DND-41 (cell line): ENCODE data around the gene SETD1A.

Experiments
- ATAC-seq: fragments of 200-7000 bp; cut with Tn5 transposase; 3 replicates; pipeline ENCODE4 v1.9.1; 2021; ENCODE audit warnings: low read depth; ENCODE audit not compliant: insufficient read depth
- DNase-seq: peaks from one replicate; pipeline ENCODE4 v3.0.0-alpha.2; 2020
- H2AFZ ChIP-seq: 2 replicates; pipeline ENCODE4 v1.6.0; 2012; ENCODE audit warnings: low read depth, low read length
- H3K27ac ChIP-seq: 2 replicates; pipeline ENCODE4 v1.5.1; 2012; ENCODE audit warnings: low read length, inconsistent platforms
- H3K27me3 ChIP-seq: fragments of 200-600 bp; sonication (generic); 2 replicates; pipeline ENCODE4 v1.6.0; 2012; ENCODE audit warnings: low read length, mild to moderate bottlenecking, inconsistent platforms; ENCODE audit not compliant: insufficient read depth, poor library complexity
- H3K36me3 ChIP-seq: 2 replicates; pipeline ENCODE4 v1.5.1; 2012; ENCODE audit warnings: low read length, inconsistent platforms; ENCODE audit not compliant: insufficient read depth
- H3K4me1 ChIP-seq: 2 replicates; pipeline ENCODE4 v1.5.1; 2012; ENCODE audit warnings: mild to moderate bottlenecking, low read length; ENCODE audit not compliant: insufficient read depth
- H3K4me2 ChIP-seq: 2 replicates; pipeline ENCODE4 v1.6.0; 2012; ENCODE audit warnings: mild to moderate bottlenecking, moderate library complexity, low read length, inconsistent platforms; ENCODE audit not compliant: insufficient read depth
- H3K4me3 ChIP-seq, 2 experiments: fragments of 200-600 bp in 1 of 2; shearing (Covaris generic) in 1 of 2; 2 replicates each; pipeline ENCODE4 v1.5.1; 2012 to 2016; ENCODE audit warnings: inconsistent platforms in 2 of 2, low read length in 2 of 2, mild to moderate bottlenecking in 2 of 2, low read depth in 1 of 2, moderate library complexity in 1 of 2
- H3K79me2 ChIP-seq: 2 replicates; pipeline ENCODE4 v1.6.0; 2012; ENCODE audit warnings: low read length, inconsistent platforms; ENCODE audit not compliant: insufficient read depth
- H3K9ac ChIP-seq: 2 replicates; pipeline ENCODE4 v1.6.0; 2012; ENCODE audit warnings: low read depth, mild to moderate bottlenecking, inconsistent platforms, low read length, moderate library complexity
- H3K9me3 ChIP-seq: 2 replicates; pipeline ENCODE4 v1.5.1; 2012; ENCODE audit warnings: low read length, moderate library complexity, mild to moderate bottlenecking, inconsistent platforms; ENCODE audit not compliant: insufficient read depth, severe bottlenecking
- H4K20me1 ChIP-seq: 2 replicates; pipeline ENCODE4 v1.6.0; 2012; ENCODE audit warnings: low read length; ENCODE audit not compliant: insufficient read depth
- EZH2 ChIP-seq: IDR thresholded peaks from 3 replicates; pipeline ENCODE4 v1.6.1; 2012; ENCODE audit warnings: borderline replicate concordance, low read depth, mild to moderate bottlenecking, moderate library complexity, low read length, inconsistent platforms; ENCODE audit not compliant: severe bottlenecking
- TF ChIP-seq, protein P1 (sequence below): IDR thresholded peaks from 2 replicates; pipeline ENCODE4 v1.5.1; 2012; ENCODE audit warnings: borderline replicate concordance, low read length, moderate library complexity, mild to moderate bottlenecking; ENCODE audit not compliant: poor library complexity, severe bottlenecking; ENCODE audit errors: extremely low read depth

SETD1A gene

DNA sequence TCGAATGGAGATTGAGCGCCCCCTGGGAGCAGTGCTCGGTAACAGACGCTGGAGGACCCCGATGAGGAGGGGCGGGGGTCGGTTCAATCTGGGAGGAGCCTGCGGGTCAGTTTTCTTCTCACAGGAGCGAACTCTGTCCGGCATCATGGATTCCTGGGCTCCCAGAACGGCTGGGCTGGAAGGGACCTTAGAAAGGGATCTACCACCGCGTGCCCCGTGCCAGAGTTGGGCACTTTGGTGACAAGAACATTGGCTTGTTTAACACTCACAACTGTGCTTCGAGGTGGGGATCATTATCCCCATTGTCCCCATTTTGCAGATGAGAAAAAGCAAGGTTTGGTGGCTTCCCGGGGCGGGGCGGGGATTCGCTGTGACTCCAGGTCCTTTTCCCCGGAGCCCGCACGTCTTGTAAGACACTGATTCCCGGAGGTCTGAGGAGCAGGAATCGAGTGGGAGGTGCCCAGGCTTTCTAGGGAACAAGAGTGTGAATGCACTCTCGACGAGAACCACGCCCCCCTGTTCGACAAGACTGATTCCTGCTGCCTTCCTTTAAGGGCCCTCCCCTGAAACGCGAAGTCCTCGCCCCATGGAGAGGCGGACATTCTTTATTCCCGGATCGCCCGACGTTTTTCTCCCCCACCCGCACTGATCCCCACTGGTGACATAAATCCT, 35.7 kb upstream of the SETD1A start:
- Histone ChIP-seq H3K4me2 (peak overlapping the region; percentile 91), H3K79me2 (peaks cover 30% of the 10 kb centered on the region), H3K27me3 (no peaks in the 10 kb centered on the region), H3K27ac (peak overlapping the region; percentile 76), H4K20me1 (peaks cover 13% of the 10 kb centered on the region), H3K36me3 (peaks cover 18% of the 10 kb centered on the region), H3K4me3 (peak overlapping the region; percentile 41 to 80), H3K4me1 (peaks cover 40% of the 10 kb centered on the region), H3K9ac (peak overlapping the region; percentile 63), H3K9me3 (no peaks in the 10 kb centered on the region), H2AFZ (peak overlapping the region; percentile 82)
- DNase-seq = peak; percentile 94
- peak; percentile 16 for ATAC-seq
- TF ChIP-seq, protein P1, sequence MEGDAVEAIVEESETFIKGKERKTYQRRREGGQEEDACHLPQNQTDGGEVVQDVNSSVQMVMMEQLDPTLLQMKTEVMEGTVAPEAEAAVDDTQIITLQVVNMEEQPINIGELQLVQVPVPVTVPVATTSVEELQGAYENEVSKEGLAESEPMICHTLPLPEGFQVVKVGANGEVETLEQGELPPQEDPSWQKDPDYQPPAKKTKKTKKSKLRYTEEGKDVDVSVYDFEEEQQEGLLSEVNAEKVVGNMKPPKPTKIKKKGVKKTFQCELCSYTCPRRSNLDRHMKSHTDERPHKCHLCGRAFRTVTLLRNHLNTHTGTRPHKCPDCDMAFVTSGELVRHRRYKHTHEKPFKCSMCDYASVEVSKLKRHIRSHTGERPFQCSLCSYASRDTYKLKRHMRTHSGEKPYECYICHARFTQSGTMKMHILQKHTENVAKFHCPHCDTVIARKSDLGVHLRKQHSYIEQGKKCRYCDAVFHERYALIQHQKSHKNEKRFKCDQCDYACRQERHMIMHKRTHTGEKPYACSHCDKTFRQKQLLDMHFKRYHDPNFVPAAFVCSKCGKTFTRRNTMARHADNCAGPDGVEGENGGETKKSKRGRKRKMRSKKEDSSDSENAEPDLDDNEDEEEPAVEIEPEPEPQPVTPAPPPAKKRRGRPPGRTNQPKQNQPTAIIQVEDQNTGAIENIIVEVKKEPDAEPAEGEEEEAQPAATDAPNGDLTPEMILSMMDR = peak; percentile 98
- no peak for TF ChIP-seq EZH2

DNA sequence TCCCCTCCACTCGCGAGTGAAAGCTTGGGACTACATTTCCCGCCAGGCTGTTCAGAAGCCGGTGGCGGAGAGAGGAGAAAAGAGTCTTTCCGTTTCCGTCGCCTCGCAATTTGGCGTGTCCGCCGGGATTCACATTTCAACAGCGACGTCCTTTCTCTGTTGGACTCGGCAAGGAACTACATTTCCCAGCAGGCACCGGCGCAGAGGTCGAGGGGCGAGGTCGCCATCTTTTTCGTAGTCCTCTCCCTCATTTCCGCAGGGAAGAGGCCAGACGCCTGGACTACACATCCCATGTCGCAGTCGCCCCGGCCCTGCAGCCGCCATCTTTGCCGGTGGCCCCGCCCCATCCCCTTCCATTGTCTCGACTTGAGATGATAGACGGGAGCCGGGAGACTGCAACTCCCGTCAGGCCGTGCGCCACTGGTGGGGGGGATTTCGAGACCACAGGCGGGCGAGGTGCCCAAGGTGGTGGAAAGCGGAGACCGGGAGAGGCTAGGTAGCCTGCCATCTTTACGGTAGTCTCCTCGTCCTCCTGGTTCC, 35.1 kb upstream of the SETD1A start:
- Histone ChIP-seq H3K9me3 (no peaks in the 10 kb centered on the region), H3K27ac (peak overlapping the region; percentile 95), H3K79me2 (peaks cover 31% of the 10 kb centered on the region), H3K27me3 (no peaks in the 10 kb centered on the region), H3K9ac (peak overlapping the region; percentile 73), H2AFZ (peak overlapping the region; percentile 82), H3K4me1 (peaks cover 45% of the 10 kb centered on the region), H4K20me1 (peaks cover 14% of the 10 kb centered on the region), H3K4me2 (peak overlapping the region; percentile 91), H3K4me3 (peak overlapping the region; percentile 48 to 80), H3K36me3 (peaks cover 24% of the 10 kb centered on the region)
- DNase-seq (peak; percentile 100), ATAC-seq (peak; percentile 77)
- TF ChIP-seq, protein P1 = no peak
- no peak for TF ChIP-seq EZH2

DNA sequence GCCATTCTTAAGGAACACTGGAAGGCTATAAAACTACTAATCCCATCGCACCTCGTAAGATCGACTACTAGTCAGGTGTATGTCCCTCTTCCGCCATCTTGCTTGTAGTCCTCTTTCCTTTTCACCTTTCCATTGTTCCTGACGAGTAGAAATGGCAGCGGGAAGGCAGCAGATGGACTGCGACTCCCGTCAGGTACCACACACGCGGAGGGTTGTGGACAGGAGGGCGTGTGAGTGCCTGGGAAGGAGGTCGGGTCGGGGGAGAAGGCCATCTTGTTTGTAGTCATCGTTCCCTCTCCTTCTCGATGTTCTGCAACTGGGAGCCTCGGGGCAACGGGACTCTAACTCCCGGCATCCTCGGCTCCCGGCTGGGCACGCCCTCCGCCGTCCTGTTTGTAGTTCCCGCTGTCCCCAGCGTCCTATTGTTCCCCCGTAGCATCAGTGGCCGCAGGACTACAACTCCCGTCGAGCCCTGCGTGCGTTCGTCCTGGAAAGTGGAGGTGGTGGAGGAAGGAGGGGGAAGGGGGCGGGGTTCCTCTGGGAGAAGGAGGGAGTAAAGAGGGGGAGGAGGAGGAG, 34.5 kb upstream of the SETD1A start:
- peak overlapping the region; percentile 91 for H3K4me2 ChIP-seq
- peak overlapping the region; percentile 81 for H2AFZ ChIP-seq

More for the DNA sequence above, 34.5 kb upstream of the SETD1A start:
- TF ChIP-seq, protein P1 = no peak
- TF ChIP-seq EZH2 = no peak
- peaks cover 49% of the 10 kb centered on the region for H3K4me1 ChIP-seq
- peaks cover 29% of the 10 kb centered on the region for H3K36me3 ChIP-seq
- peak; percentile 74 for ATAC-seq
- peak overlapping the region; percentile 95 for H3K27ac ChIP-seq
- H3K9ac ChIP-seq = peak overlapping the region; percentile 73
- peak; percentile 100 for DNase-seq
- peaks cover 17% of the 10 kb centered on the region for H4K20me1 ChIP-seq
- H3K79me2 ChIP-seq = peaks cover 31% of the 10 kb centered on the region
- H3K9me3 ChIP-seq = no peaks in the 10 kb centered on the region
- no peaks in the 10 kb centered on the region for H3K27me3 ChIP-seq
- peak overlapping the region; percentile 48 to 72; a peak in 3 of 4 replicates for H3K4me3 ChIP-seq
